Iris pigment epithelial cell (primary cell): ENCODE data around the gene AQP12A.

Source experiments
- DNase-seq: peaks from one replicate; pipeline ENCODE4 v3.0.0-alpha.2; 2011; ENCODE audit warnings: low read depth

AQP12A gene

DNA sequence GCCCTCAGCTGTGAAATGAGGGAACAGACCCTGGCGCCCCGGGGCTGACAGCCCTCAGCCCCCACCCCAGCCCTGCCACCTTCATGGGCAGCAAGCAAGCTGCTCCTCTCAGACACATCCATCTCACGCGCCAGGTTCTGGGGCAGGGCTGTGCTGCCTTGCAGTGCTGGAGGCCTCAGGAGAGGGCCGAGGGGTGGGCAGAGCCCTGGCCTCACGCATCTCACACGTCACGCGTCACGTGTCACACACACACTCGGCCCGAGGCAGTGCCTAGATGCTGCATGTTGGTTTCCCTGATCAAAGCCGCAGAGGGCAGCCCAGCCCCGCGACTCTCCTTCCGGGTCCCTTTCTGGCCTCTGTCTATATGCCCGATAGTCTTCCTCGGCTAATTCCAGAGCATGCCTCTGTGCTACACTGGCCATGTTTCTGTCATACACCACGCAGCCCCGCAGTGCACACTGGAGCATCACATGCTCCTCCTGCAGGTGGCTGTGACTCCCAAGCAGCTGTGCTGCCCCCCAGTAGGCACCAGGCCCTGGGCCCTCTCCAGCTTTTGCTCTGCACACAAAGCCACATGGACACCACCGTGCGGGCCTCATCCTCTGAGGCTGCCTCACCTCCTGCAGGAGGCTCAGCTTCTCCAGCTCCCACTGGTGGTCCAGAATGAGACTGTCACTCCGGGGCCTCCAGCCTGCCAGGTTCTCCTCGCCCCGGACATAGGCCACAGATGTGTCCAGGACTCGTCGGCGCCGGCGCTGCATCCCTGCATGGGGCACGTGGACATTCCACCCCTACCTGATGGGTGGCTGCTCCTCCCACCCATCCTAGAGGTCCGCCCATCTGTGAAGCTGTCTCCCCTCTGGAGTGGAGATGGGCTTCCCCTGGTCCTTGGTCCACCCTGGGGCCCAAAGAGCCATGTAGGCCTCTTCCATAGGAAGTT, 31.4 kb downstream of the AQP12A start:
- no peak for DNase-seq

DNA sequence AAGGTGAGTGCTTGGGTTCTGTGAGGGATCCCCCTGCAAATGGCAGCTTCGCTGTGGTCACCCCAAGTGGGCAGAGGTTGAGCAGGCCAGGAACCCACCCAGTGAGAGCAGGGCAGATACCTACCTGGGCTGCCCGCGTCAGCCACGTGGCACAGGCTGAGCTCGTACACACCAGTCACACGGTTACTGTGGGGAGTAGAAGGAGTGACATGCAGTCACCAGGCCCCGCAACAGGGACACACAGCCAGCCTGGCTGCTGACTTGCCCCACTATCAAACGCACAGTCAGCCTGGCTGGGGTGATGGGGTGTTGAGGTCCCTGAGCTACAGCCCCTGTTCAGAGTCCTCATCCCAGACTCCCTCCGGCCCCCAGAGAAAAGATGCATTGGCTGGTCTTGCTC, 32.2 kb downstream of the AQP12A start:
- DNase-seq, result no peak

DNA sequence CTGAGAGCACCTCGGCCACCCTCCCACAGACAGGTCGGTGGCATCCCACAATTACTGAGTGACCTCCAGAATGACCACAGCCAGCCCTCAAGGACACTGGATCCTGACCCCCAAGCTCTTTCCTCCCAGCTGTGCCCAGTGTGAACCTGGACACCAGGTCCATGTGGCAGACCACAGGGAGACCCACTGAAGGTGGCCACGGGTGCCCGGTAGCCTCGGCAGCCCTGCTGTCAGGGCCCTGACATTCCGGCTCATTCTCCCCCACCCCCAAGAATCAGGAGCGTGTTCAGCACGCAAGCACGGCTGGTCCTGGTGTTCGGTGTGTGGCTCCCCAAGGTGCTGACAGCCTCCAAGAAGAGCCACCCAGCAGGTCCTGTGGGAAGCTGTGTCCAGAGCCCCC, 32.8 kb downstream of the AQP12A start:
- no peak for DNase-seq

DNA sequence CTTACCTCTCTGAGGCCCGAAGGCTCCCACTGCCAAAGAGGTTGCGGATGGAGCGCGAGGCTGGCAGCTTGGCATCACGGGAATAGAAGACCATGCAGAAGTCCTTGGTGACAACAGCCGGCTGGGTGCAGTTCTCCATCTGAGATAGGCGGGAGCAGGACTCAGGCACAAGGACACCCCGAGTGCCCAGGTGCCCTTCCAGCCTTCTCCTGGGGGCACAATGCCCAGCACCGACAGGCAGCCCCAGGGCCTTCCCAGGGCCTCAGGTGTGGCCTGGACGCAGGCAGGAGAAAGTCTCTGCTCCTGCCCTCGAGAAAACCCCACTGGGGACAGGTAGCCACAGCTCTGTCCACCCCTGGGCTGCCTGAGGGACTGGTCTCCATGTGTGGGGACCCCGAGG, 33.6 kb downstream of the AQP12A start:
- no peak for DNase-seq

DNA sequence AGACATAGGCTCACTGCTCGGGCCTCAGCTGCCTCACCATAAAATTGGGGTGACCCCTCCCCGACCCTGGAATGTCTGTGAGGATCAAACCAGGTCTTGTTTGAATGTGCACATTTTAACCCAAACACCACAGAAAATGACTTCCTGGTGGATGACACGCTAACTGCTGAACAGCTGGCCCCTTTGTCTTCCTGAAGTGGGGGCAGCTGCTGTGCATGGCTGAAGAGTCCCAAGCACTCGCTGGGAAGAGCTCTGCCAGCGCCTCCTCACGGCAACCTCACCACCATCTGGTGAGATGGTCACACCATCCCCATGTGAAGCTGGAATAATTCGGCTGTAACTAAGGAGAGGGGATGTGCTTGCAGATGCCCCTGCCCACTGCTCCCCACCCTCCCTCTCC, 34.0 kb downstream of the AQP12A start:
- no peak for DNase-seq

DNA sequence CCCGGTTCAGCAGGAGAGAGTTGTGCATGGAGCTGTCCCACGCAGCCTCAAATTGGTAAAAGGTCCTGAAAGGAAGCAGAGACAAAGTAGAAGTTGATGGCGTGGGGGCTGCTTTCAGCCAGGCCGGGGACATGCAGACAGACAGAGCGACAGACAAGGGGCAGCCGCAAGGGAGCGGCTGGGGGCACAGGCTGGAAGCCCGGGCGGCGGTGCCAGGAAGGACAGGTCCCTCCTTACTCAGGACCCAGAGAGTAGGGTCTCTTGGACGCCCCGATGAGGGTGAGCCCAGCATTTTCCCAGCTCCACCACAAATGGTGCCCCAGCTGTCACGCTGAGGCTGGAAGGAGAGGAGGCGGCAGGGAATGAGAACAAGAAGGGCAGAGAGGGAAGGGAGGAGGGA, 35.2 kb downstream of the AQP12A start:
- DNase-seq, result no peak

DNA sequence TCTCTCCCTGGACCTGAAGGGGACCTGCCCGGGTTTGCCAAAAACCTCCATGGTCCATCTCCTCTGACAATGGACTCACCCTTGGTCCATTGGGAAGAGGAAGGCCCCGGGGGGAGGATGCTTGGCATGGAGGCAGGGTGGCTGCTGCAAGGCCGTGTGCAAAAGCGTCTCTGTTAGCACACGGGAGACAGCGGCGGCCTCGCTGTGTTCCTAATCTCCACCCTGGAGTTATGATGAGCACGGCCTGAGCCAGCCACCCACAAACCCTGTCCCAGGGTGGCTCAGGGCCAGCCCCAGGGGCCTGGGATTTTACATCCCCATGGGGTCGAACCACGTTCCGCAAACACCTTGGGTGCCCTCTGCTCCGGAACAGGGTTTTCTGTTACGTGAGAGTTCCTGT, 35.8 kb downstream of the AQP12A start:
- no peak for DNase-seq

DNA sequence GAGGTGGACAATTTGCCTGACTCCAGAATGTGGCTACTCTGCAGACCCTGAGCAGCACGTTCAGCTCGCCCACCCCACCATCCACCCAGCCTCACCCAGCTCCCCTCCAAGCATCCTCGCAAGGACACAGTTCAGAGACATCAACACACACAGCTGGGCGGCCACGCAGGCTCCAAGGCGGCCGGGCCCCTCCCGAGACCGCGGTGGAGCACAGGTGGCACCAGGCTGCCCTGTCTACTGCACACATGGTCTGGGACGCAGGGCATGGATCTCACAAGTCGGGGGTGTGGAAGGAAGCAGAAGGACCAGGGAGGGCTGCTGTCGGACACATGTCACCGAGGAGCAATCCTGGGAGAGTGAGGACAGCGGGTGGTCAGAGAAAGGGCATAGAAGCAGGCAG, 36.2 kb downstream of the AQP12A start:
- DNase-seq, result no peak

DNA sequence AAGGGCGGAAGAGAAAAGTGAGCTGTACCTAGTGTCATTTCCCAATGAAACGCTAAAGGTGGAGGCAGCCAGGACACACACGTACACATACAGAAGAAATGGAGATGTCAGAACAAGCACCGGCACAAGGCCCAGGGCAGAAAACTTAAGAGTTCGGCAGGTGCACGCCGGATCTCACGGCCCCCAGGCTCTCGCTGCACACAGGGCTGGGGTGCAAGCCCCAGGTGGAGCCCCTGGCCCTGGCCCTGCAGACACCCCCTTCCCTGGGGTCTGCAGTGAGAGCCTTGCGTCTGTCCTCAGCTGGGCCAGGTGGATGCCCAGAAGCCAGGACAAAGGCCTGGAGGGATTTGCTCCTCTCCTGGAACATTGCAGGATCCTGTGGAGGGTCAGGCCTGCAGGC, 36.7 kb downstream of the AQP12A start:
- DNase-seq, result no peak

DNA sequence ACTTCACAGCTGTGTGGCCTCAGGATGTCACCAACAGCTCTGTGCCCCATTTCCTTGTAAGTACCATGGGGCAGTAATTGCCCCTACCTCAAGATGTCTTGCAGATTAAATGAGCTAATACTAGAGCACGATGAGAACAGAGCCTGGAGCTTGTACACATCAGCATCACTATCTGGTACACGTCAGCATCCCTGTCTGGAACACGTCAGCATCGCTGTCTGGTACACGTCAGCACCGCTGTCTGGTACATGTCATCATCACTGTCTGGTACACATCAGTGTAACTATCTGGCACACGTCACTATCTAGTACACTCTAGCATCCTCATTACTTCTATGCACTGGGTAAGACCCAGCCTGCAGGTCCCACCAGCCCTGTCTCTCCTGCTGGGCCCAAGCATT, 37.2 kb downstream of the AQP12A start:
- no peak for DNase-seq

DNA sequence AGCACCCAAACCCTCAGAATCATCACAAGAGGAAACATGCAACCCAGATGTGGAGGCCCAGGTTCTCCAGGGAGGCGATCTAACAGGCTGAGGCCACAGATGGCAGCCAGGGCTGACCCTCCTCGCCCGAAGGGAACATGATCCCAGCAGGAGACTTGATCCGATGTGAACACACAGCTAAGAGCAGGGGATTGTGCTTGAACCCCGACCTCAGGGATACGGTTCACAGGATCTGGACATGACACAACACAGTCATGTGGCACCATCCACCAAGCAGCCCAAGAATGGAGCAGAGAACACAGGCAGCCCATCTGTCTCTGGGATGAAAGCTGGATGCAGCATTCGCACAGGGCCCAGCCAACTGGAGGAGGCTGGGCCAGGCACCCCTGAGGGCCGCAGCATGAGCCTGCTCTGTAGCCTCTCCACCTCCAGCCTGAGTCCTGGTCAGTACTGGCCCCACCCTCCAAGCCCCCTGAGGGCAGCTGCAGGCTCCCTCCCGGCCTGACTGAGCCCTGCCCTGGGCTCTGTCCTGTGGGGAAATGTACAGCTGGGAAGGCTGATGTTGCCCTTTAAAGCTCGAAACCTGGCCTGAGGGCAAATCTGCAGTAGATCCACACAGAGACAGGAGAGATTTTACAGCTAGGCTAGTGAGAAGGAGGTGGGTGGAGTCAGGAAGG, 39.0 kb downstream of the AQP12A start:
- DNase-seq, result no peak

DNA sequence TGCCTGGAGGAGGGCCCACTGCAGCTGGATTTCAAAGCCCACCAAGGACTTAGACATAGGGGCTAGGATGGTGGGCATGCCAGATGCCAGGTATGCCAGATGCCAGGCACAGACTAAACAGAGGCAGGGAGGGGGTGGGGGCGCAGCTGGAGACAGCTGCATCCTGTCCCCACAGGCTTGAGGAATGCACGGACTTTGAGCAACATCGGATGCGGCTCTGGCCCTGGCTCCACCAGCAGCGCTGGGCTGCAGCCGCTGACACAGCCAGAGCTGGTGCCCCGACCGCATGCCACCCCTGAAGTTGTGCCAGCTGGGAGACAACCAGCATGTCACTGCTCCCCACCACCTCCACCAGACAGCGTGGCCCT, 39.5 kb downstream of the AQP12A start:
- DNase-seq, result no peak

DNA sequence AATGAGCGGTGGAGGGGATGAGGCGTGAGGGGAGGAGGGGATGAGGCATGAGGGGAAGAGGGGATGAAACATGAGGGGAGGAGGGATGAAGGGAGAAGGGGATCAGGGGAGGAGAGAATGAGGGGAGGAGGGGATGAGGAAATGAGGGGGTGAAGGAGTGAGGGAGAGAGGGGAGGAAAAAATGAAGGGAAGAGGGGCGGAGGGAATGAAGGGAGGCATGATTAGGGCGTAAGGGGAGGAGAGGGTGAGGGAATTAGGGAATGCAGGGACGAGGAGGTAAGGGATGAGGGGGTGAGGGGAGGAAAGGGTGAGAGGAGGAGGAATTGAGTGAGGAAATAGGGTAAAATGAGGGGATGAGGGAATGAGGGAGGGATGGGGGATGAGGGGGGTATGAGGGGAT, 40.5 kb downstream of the AQP12A start:
- no peak for DNase-seq

DNA sequence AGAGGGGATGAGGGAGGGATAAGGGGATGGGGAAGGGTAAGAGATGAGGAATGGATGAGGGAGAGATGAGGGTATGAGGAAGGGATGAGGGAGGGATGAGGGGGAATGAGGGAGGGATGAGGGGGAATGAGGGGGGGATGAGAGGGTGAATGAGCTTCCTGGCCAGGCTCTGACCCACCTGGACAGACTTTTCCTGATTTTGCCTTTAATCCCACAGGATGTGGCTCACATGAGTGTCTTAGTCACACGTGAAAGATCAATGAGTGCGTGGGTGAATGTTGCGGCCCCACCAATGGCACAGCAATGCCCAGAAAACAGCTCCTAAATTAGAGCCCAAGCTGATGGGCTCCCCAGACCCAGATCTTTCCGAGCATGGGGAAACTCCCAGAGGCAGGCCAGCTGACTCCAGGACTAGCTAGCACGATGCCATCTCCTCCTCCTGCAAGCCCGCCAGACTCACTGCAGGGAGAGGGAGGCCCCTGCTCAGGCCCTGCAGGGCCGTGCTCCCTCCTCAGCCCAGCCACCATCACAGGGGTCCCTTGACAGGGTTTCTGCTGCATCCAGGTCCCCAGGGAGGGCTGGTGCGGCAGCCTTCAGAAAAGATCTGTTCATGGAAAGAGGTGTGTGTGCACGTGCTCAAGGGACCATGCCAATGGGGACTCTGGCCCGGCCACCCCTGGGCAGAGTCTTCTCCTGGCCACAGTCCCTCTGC, 41.4 kb downstream of the AQP12A start:
- DNase-seq, result no peak

DNA sequence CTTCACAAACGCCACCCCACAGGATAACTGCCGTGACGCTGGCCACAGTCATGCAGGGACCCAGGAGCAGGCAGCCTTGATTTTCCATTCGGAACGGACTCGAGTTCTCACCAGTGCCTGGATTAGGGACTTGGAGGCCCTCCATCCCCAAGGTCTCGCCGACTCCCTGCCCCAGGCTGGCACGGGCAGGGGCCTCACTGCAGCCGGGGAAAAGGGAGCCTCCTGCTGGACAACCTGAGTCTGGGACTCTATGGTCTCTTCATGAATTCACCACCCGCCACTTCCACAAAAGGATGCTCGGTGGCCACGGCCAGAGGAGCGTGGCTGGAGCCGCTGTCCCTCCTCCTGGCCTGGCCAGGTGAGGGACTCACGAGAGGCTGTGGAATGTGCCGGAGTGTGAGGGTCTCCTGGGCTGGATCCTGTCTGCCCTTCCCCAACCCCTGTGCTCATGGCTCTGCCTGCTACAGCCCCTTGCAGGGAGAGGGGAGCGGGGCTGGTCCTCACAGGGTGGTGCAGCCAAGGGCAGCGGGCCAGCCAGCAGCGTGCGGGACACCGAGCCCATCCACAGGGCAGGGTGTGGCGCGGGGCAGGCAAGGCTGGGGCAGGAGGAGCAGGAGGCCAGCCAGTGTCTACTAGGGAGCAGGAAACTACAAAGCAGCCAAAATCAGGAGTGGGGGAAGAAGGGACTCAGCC, 42.3 kb downstream of the AQP12A start:
- DNase-seq, result peak; percentile 7

DNA sequence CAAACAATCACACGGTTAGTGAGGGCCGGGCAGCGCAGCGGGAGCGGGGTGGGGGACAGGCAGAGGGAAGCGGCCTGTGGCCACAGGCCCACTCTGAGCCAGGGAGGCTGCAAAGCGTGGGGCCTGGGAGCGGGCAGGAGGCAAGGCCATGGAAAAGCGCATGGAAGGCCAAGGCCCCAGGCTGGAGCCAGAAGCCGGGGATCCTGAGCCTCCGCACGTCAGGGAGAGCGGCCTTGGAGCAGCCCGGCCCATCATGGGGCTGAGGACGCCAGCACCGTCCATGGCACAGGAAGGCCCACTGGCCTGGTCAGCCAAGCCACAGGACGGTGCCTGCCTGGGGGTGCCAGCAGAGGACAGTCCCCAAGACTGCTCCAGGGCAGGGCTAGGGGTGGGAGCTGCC, 43.1 kb downstream of the AQP12A start:
- no peak for DNase-seq

DNA sequence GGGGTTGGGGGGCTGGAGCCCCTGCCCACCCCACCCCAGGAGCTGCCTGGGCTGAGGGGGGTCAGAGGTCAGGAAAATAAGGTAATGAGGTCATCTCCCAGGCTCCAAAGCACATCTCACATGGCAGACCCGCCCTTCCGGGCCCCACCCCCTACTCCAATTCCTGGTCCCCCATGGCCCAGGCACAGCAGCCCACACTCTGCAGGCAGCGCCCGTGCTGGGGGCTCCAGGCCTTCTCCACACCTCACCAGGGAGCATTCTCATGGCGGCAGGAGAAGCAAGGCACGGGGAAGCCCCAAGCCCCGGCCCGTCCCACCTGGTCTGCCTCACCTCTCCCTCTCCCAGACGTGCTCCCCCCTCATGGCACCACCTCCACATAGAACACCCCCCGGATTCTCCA, 43.8 kb downstream of the AQP12A start:
- DNase-seq, result no peak

DNA sequence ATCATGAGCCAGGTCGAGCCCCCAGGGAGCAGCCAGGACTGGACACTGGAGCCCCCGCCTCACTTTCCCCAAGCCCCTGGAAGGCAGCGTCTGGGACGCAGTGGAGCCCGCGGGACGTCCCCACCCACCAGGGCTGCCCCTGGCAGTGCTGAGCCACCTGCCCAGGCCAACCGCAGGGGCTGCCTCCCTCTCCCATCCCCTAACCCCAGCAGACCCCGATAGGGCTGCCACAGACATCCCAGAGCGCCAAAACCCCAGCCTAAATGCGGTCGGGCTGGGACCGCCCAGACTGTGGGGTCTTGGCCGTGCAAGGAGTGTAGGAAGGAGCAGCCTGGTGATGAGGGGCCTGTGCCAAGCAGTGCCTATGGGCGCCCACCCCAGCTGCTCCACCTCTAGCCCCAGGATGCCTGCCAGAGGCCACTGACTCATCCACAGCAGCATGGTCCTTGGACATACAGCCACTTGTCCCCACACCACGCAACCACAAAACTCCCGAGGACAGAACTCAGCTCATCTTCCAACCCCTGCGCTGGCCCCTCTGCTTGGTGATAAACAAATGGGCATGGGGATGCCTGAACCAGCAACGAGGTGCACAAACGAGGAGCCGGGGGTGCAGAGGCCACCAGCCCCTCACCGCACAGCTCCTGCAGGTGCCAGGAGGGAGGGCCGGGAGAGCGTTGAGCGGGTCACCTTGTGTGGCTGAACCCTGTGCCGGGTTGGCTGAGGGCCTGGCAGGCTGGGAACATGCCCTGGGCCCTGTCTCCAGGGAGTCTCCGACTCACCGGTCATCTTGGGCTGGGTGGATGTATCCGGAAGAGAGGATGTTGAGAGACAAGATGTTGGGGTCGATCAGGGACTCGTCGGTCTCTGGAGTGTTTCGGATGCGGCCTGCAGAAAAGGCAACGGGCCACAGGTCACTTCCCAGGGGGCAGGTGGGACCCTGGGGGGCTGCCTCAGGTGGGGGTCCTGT, 44.9 kb downstream of the AQP12A start:
- DNase-seq, result no peak

DNA sequence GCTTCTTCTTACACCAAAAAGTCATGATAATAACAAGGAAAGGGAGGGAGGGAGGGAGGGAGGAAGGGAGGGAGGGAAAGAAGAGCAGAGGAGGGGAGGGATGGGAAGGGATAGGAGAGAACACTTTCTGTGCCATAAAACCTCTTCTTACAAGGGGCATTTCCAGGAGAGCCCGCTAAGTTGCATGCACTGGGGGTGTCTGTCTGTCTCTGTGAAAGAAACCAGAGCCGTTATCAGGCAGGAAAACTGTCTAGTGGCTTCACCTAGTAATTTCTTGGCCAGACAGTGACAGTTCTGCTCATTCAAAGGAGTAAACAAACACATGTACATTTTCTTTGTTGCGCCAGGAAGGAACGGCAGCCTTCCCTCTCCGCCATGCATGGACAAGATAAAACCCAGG, 45.8 kb downstream of the AQP12A start:
- DNase-seq, result no peak

DNA sequence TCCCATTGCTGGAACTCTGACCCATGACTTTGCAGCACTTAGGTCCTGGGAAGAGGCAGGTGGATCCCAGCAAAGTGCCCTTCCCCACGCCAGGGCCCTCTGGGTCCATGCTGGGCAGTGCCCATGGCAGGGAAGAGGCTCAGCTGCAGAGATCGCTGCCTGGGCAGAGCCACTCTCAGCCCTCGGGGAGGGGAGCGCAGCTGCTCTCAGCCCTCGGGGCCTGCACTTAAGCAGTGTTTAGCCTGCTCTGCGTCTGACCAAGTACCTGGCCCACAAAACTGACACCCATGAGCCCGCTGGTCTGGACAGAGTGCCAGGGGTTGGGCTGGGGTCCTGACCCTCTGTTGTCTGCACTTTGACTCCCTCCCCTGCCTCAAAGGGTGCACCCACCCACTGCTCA, 46.3 kb downstream of the AQP12A start:
- no peak for DNase-seq

DNA sequence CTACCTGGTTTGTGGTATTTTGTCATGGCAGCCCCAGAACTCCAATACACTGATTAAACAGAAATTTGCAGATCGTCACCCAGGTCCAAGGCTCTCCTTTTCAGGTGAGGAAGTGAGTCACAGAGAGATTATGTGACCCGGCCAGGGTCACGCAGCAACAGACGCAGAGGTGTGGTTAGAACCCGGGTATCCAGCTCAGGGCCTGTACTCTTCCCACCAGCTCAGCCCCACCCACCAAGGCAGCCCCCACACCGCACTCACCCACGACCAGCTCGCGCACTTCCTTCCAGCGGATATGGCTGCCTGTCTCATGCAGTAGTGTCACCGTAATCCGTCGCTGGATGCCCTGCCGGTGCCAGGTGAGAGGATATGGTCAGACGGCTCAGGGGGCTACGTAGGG, 48.1 kb downstream of the AQP12A start:
- no peak for DNase-seq
